Activated CD8-positive, alpha-beta T cell treated with anti-CD3 and anti-CD28 coated beads for 36 hours (primary cell): ENCODE results near the gene ATP6V0A4. TPM values are rescaled to one million over a fixed set of nuclear protein-coding genes. Genes with fewer than 3 reads are reported as not detected.

ENCODE experiments used
- ATAC-seq: fragments of 200-7000 bp; cut with Tn5 transposase; one replicate; pipeline ENCODE4 v1.10.0; 2021; ENCODE audit warnings: mild to moderate bottlenecking, moderate library complexity
- CTCF ChIA-PET: fragments of 350-600 bp; sonication (Branson Sonifier 250); formaldehyde crosslinking; loops from one replicate; lab custom pipeline; 2021; ENCODE audit warnings: antibody characterized with exemption; lab: Charles Lee
- POLR2A ChIA-PET: fragments of 350-600 bp; sonication (Branson Sonifier 250); formaldehyde crosslinking; loops from one replicate; lab custom pipeline; 2021; ENCODE audit warnings: antibody characterized with exemption; lab: Charles Lee
- DNase-seq: peaks from one replicate; pipeline ENCODE4 v3.0.0-alpha.2; 2020
- H3K27ac Mint-ChIP-seq: one replicate; pipeline ENCODE4 v1.8.0; 2021; ENCODE audit warnings: mild to moderate bottlenecking, mixed read lengths
- H3K27me3 Mint-ChIP-seq: one replicate; pipeline ENCODE4 v1.8.0; 2021; ENCODE audit warnings: mixed read lengths
- H3K36me3 Mint-ChIP-seq: one replicate; pipeline ENCODE4 v1.8.0; 2021; ENCODE audit warnings: low read depth, mixed read lengths
- H3K4me1 Mint-ChIP-seq: one replicate; pipeline ENCODE4 v1.8.0; 2021; ENCODE audit warnings: low read depth, mixed read lengths
- H3K4me3 Mint-ChIP-seq: one replicate; pipeline ENCODE4 v1.8.0; 2021; ENCODE audit warnings: mild to moderate bottlenecking, moderate library complexity, mixed read lengths
- H3K9me3 Mint-ChIP-seq: one replicate; pipeline ENCODE4 v1.8.0; 2021; ENCODE audit warnings: mixed read lengths
- CTCF ChIP-seq: fragments of 200-600 bp; IDR thresholded peaks from one replicate; pipeline ENCODE4 v1.8.0; 2022; ENCODE audit warnings: antibody characterized with exemption, mild to moderate bottlenecking
- intact Hi-C: fragments of 100-400 bp; cut with micrococcal nuclease; formaldehyde crosslinking; loops from one replicate; pipeline ENCODE4 v1.10.0; 2022
- total RNA-seq, 2 experiments: library from RNA; stranded (reverse); gene quantifications; one replicate each; pipeline ENCODE4 v1.2.3, GENCODE V29; 2021

The ATP6V0A4 gene
- total RNA-seq, 2 experiments from 2014 or later = not detected

- CTCF ChIA-PET = no interaction called here
- H3K4me3 Mint-ChIP-seq = no peak overlapping the region
These were observed 128.6 kb downstream of the ATP6V0A4 start for GRCh38 chr7:138669364-138669763.

GRCh38 chr7:138668946-138669345 lies 129.1 kb downstream of the ATP6V0A4 start:
- no peaks in the 10 kb centered on the region for H3K9me3 Mint-ChIP-seq
- TF ChIP-seq CTCF = no peak
- H3K27me3 Mint-ChIP-seq = peaks cover 7% of the 10 kb centered on the region
- peaks cover 8% of the 10 kb centered on the region for H3K4me1 Mint-ChIP-seq
- ChIA-PET CTCF (no interaction called here), POLR2A (no interaction called here)
- H3K36me3 Mint-ChIP-seq = no peaks in the 10 kb centered on the region
- ATAC-seq (no peak), DNase-seq (no peak)
- H3K27ac Mint-ChIP-seq = no peak overlapping the region
- intact Hi-C loops = no loop called here
- no peak overlapping the region for H3K4me3 Mint-ChIP-seq

More at GRCh38 chr7:138669364-138669763, 128.6 kb downstream of the ATP6V0A4 start:
- H3K27ac Mint-ChIP-seq = no peak overlapping the region
- no peak for ATAC-seq
- no peaks in the 10 kb centered on the region for H3K9me3 Mint-ChIP-seq
- no peaks in the 10 kb centered on the region for H3K36me3 Mint-ChIP-seq
- TF ChIP-seq CTCF = no peak
- H3K4me1 Mint-ChIP-seq = peaks cover 8% of the 10 kb centered on the region
- no peak for DNase-seq
- intact Hi-C loops = no loop called here
- H3K27me3 Mint-ChIP-seq = peaks cover 7% of the 10 kb centered on the region
- POLR2A ChIA-PET = no interaction called here

- ChIA-PET CTCF (no interaction called here), POLR2A (no interaction called here)
- ATAC-seq (no peak), DNase-seq (no peak)
- Mint-ChIP-seq H3K4me3 (no peak overlapping the region), H3K9me3 (no peaks in the 10 kb centered on the region), H3K27me3 (peaks cover 7% of the 10 kb centered on the region), H3K4me1 (peaks cover 8% of the 10 kb centered on the region), H3K27ac (no peak overlapping the region), H3K36me3 (no peaks in the 10 kb centered on the region)
- no peak for TF ChIP-seq CTCF
- intact Hi-C loops = no loop called here
These were observed 129.8 kb downstream of the ATP6V0A4 start for GRCh38 chr7:138668229-138668596.

GRCh38 chr7:138667535-138668228 lies 130.3 kb downstream of the ATP6V0A4 start:
- intact Hi-C loops = no loop called here
- H3K27ac Mint-ChIP-seq = no peak overlapping the region
- peaks cover 7% of the 10 kb centered on the region for H3K27me3 Mint-ChIP-seq
- no peaks in the 10 kb centered on the region for H3K9me3 Mint-ChIP-seq
- DNase-seq (peak; percentile 38), ATAC-seq (peak; percentile 56)
- POLR2A ChIA-PET = no interaction called here
- TF ChIP-seq CTCF = no peak
- no peak overlapping the region for H3K4me3 Mint-ChIP-seq
- no peaks in the 10 kb centered on the region for H3K36me3 Mint-ChIP-seq
- CTCF ChIA-PET = interaction anchor here (0.9 kb wide), 1 partner anchor 71 kb away, joined by 3 read pairs; no protein-coding TSS in a partner anchor
- H3K4me1 Mint-ChIP-seq = peaks cover 8% of the 10 kb centered on the region

GRCh38 chr7:138666385-138666784 lies 131.6 kb downstream of the ATP6V0A4 start:
- no peak overlapping the region for H3K4me3 Mint-ChIP-seq
- no peak for TF ChIP-seq CTCF
- no peaks in the 10 kb centered on the region for H3K36me3 Mint-ChIP-seq
- H3K27me3 Mint-ChIP-seq = peaks cover 7% of the 10 kb centered on the region
- no peak overlapping the region for H3K27ac Mint-ChIP-seq
- ChIA-PET POLR2A (no interaction called here), CTCF (no interaction called here)
- no peaks in the 10 kb centered on the region for H3K9me3 Mint-ChIP-seq
- no peak for DNase-seq
- no peak for ATAC-seq
- H3K4me1 Mint-ChIP-seq = peaks cover 8% of the 10 kb centered on the region
- intact Hi-C loops = no loop called here
